Gastroesophageal sphincter (tissue), 3 donors: ENCODE measurements around the gene CDH22.

ENCODE experiments used
- EP300 ChIP-seq: sonication (generic); formaldehyde crosslinking; IDR thresholded peaks from one replicate; pipeline ENCODE4 v1.6.1; 2017; ENCODE audit warnings: antibody characterized with exemption, mild to moderate bottlenecking
- POLR2A ChIP-seq, 2 donors: fragments of 450-650 bp; IDR thresholded peaks; one replicate each; pipeline ENCODE4 v1.6.1; 2017; ENCODE audit warnings: antibody characterized with exemption in 2 of 2, mild to moderate bottlenecking in 2 of 2, moderate library complexity in 1 of 2
- POLR2AphosphoS5 ChIP-seq: sonication (generic); formaldehyde crosslinking; IDR thresholded peaks from one replicate; pipeline ENCODE4 v1.6.1; 2017; ENCODE audit warnings: antibody characterized with exemption
- TF ChIP-seq, protein P1 (sequence below), 4 experiments: fragments of 200-600 bp in 2 of 4; fragments of 450-650 bp in 2 of 4; sonication (generic) in 1 of 4; IDR thresholded peaks; one replicate each; pipeline ENCODE4 v1.5.1; 2017 to 2019; ENCODE audit warnings: antibody characterized with exemption in 4 of 4, mild to moderate bottlenecking in 2 of 4, moderate library complexity in 2 of 4

DNA sequence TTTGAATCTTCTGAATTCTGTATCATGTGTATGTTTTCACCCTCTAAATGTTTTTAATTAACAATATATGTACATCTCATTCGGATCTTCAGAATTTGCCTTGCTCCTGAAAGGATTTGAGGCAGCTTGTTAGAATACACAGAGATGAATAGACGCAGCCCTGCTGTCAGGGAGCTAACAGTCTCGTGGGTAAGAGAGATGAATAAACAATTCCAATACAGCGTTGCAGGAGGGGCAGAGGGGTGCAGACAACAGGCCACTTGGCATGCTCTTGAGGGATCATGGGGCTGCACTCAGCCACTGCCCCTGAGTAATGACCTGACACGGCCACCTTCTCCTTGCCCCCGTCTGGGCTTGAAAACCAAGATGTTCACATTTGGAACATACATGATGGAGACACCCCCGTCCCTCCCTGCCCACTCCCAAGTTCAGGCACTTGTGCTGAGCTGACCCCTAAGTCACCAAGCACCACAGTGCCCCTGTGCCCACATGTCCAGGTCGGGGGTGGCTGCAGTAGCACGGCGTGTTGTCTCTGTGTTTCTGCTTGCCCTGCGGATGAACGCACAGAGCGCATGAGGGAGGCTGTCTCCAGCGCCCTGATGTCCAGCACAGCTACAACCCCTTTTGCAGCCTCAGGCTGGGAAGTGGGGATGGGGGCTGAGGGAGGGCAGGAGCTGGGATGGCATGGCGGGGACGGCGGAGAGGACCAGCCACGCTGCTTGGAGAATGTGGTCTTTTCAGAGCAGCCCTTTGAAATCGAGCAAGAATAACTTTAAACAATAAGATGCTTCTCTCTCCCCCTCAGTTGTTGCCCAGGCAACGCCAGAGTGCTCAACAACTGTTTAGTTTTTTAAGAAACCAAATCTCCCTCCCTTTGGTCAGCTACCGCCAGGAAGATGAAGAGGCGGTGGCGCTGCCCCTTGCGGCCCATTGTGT is 33.0 kb upstream of the CDH22 start:
- TF ChIP-seq POLR2A (IDR thresholded peaks at IDR 0.05) (no peak), EP300 (no peak), POLR2AphosphoS5 (no peak)
- TF ChIP-seq, protein P1, sequence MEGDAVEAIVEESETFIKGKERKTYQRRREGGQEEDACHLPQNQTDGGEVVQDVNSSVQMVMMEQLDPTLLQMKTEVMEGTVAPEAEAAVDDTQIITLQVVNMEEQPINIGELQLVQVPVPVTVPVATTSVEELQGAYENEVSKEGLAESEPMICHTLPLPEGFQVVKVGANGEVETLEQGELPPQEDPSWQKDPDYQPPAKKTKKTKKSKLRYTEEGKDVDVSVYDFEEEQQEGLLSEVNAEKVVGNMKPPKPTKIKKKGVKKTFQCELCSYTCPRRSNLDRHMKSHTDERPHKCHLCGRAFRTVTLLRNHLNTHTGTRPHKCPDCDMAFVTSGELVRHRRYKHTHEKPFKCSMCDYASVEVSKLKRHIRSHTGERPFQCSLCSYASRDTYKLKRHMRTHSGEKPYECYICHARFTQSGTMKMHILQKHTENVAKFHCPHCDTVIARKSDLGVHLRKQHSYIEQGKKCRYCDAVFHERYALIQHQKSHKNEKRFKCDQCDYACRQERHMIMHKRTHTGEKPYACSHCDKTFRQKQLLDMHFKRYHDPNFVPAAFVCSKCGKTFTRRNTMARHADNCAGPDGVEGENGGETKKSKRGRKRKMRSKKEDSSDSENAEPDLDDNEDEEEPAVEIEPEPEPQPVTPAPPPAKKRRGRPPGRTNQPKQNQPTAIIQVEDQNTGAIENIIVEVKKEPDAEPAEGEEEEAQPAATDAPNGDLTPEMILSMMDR (IDR thresholded peaks at IDR 0.05), result no peak
